Spleen (tissue), 11 donors: ENCODE data around the gene TADA1. TPM values are rescaled to one million over a fixed set of nuclear protein-coding genes. Genes with fewer than 3 reads are reported as not detected.
A peak's percentile ranks its signal among the peaks of the same experiment; 100 is the strongest.

Source experiments
- DNase-seq: peaks from one replicate; pipeline ENCODE4 v3.0.0-alpha.2; 2020
- H3K27ac ChIP-seq, 8 donors: fragments of 200-600 bp; sonication (generic) in 7 of 8; 1 replicate in 4 of 8; 2 replicates in 4 of 8; pipeline versions ENCODE4 v1.5.0 to v1.8.0; 2016 to 2021; ENCODE audit warnings: inconsistent platforms in 4 of 8, mild to moderate bottlenecking in 4 of 8, moderate library complexity in 1 of 8
- H3K27me3 ChIP-seq, 7 donors: fragments of 200-600 bp; sonication (generic) in 6 of 7; replicated peaks in 1 of 7; 1 replicate in 4 of 7; 2 replicates in 3 of 7; pipeline versions ENCODE4 v1.5.0 to v1.8.0; 2016 to 2021; ENCODE audit warnings: inconsistent platforms in 3 of 7, mild to moderate bottlenecking in 1 of 7
- H3K36me3 ChIP-seq, 6 donors: fragments of 200-600 bp; sonication (generic) in 5 of 6; 1 replicate in 4 of 6; 2 replicates in 2 of 6; pipeline versions ENCODE4 v1.5.0 to v1.8.0; 2016 to 2021; ENCODE audit warnings: inconsistent platforms in 2 of 6
- H3K4me1 ChIP-seq, 6 donors: fragments of 200-600 bp; sonication (generic) in 5 of 6; 1 replicate in 3 of 6; 2 replicates in 3 of 6; pipeline versions ENCODE4 v1.5.0 to v1.8.0; 2016 to 2021; ENCODE audit warnings: inconsistent platforms in 3 of 6
- H3K4me3 ChIP-seq, 8 donors: fragments of 200-600 bp; sonication (generic) in 7 of 8; 1 replicate in 4 of 8; 2 replicates in 4 of 8; pipeline versions ENCODE4 v1.5.0 to v1.8.0; 2016 to 2021; ENCODE audit warnings: inconsistent platforms in 4 of 8, mild to moderate bottlenecking in 4 of 8, moderate library complexity in 2 of 8
- H3K9me3 ChIP-seq, 8 donors: fragments of 200-600 bp; sonication (generic) in 7 of 8; 1 replicate in 4 of 8; 2 replicates in 4 of 8; pipeline versions ENCODE4 v1.5.0 to v1.8.0; 2016 to 2021; ENCODE audit warnings: inconsistent platforms in 4 of 8
- CTCF ChIP-seq, 11 experiments: fragments of 200-600 bp in 7 of 11; fragments of 450-650 bp in 4 of 11; sonication (generic) in 4 of 11; IDR thresholded peaks in 8 of 11; conservative IDR thresholded peaks in 3 of 11; 1 replicate in 7 of 11; 2 replicates in 4 of 11; pipeline versions ENCODE4 v1.4.0 to v1.8.0; 2016 to 2021; ENCODE audit warnings: antibody characterized with exemption in 11 of 11, inconsistent platforms in 4 of 11, mild to moderate bottlenecking in 1 of 11
- POLR2A ChIP-seq, 3 donors: fragments of 450-650 bp; IDR thresholded peaks; one replicate each; pipeline ENCODE4 v1.5.1; 2017; ENCODE audit warnings: antibody characterized with exemption in 3 of 3, mild to moderate bottlenecking in 1 of 3
- POLR2AphosphoS5 ChIP-seq, 3 donors: sonication (generic); formaldehyde crosslinking; IDR thresholded peaks; one replicate each; pipeline ENCODE4 v1.5.1; 2017; ENCODE audit warnings: antibody characterized with exemption in 3 of 3
- WGBS, 5 donors: extraction: QIAGEN DNeasy Blood & Tissue Kit in 3 of 5; methylation state at CpG; one replicate each; pipeline versions ENCODE4 v1.1.5 to v1.1.7; 2013 to 2018; 5-methylcytosine and 5-hydroxymethylcytosine counted together
- intact Hi-C: fragments of 100-400 bp; cut with DNase I; formaldehyde crosslinking; loops from one replicate; pipeline ENCODE4 v1.15.0; 2023; ENCODE audit warnings: low total_unique reads
- polyA plus RNA-seq, 3 donors: library from polyadenylated mRNA; stranded (reverse); fragments of 200-250 nt; gene quantifications; one replicate each; pipeline ENCODE4 v1.2.1, GENCODE V29; 2013
- total RNA-seq, 7 donors: library from RNA; depleted of rRNA in 3 of 7; stranded (reverse); fragments of >200 nt in 3 of 7; fragmentation: NEBNext Ultra II Directional in 4 of 7; extraction: Animal tissue kit (Norgen Biotek cat#: 25700) in 4 of 7; gene quantifications; one replicate each; pipeline versions ENCODE4 v1.1.0 to v1.2.1, GENCODE V29; 2016 to 2021
- donor health status: healthy with polysubstance abuse.
- donor health status: DM: no; HTN: no; CAD: no; lungs with moderate emphysema.
- donor health status: DM: no; HTN: no; CAD: no.
- donor health status: Bipolar disorder and iron deficiency.
- donor health status: healthy.
- donor health status: DM: no; HTN: no; CAD: no.
- donor health status: DM: yes; HTN: yes; CAD: no.

Gene TADA1
- total and polyA plus RNA-seq, 10 donors = 8.6 to 15.7 (median 10.2) TPM

- Histone ChIP-seq H3K36me3 (peaks cover 5 to 90% (median 80%) of the 10 kb centered on the region in 6 donors), H3K27me3 (no peaks in the 10 kb centered on the region), H3K4me3 (no peak overlapping the region), H3K9me3 (no peaks in the 10 kb centered on the region), H3K4me1 (peaks cover 16 to 80% (median 53%) of the 10 kb centered on the region in 6 donors), H3K27ac (peak overlapping the region; percentile 8 to 66 (median 39))
- DNase-seq = no peak
- WGBS, 5 donors = 76 to 82% (median 80%) methylated on average over 7 of the region's 7 CpGs
- TF ChIP-seq CTCF (IDR thresholded peaks at IDR 0.05 in 8 of 11, conservative IDR thresholded peaks at IDR 0.05 in 3 of 11) (no peak), POLR2AphosphoS5 (IDR thresholded peaks at IDR 0.05) (no peak), POLR2A (IDR thresholded peaks at IDR 0.05) (no peak)
- intact Hi-C loops = no loop called here
These were observed 31.3 kb downstream of the TADA1 start for GRCh38 chr1:166844791-166845190.

- WGBS, 5 donors = 84 to 93% (median 86%) methylated on average over 7 of the region's 7 CpGs
- H3K4me1 ChIP-seq = peaks cover 16 to 82% (median 53%) of the 10 kb centered on the region in 6 donors
- H3K36me3 ChIP-seq = peaks cover 0 to 82% (median 72%) of the 10 kb centered on the region in 6 donors
- H3K4me3 ChIP-seq = no peak overlapping the region
- peak overlapping the region; percentile 8 to 66 (median 42) for H3K27ac ChIP-seq
- TF ChIP-seq CTCF (IDR thresholded peaks at IDR 0.05 in 8 of 11, conservative IDR thresholded peaks at IDR 0.05 in 3 of 11) = no peak
- TF ChIP-seq POLR2AphosphoS5 (IDR thresholded peaks at IDR 0.05) = peak in 1 of 3 donors; percentile 10
- no peak for TF ChIP-seq POLR2A (IDR thresholded peaks at IDR 0.05)
- DNase-seq = no peak
- no peaks in the 10 kb centered on the region for H3K27me3 ChIP-seq
- no peaks in the 10 kb centered on the region for H3K9me3 ChIP-seq
- intact Hi-C loops = no loop called here
These were observed 32.1 kb downstream of the TADA1 start for GRCh38 chr1:166843769-166844596.

GRCh38 chr1:166843322-166843721 is 32.7 kb downstream of the TADA1 start:
- Histone ChIP-seq H3K4me3 (no peak overlapping the region), H3K36me3 (peaks cover 0 to 75% (median 65%) of the 10 kb centered on the region in 6 donors), H3K27me3 (no peaks in the 10 kb centered on the region), H3K27ac (peak overlapping the region in 6 of 8 donors; percentile 27 to 66 (median 50)), H3K4me1 (peaks cover 16 to 89% (median 60%) of the 10 kb centered on the region in 6 donors), H3K9me3 (no peaks in the 10 kb centered on the region)
- no peak for DNase-seq
- intact Hi-C loops = no loop called here
- 86 to 96% (median 90%) methylated on average over 6 of the region's 6 CpGs for WGBS, 5 donors
- TF ChIP-seq CTCF (IDR thresholded peaks at IDR 0.05 in 8 of 11, conservative IDR thresholded peaks at IDR 0.05 in 3 of 11) = no peak
- TF ChIP-seq POLR2AphosphoS5 (IDR thresholded peaks at IDR 0.05) = no peak
- no peak for TF ChIP-seq POLR2A (IDR thresholded peaks at IDR 0.05)
